22Rv1 (cell line): ENCODE results near the gene SPPL2B.

Source experiments
- H3K27ac ChIP-seq: fragments of 450-650 bp; 2 replicates; pipeline ENCODE4 v1.5.1; 2017
- ZFX ChIP-seq: fragments of 450-650 bp; IDR thresholded peaks from 2 replicates; pipeline ENCODE4 v1.6.1; 2017; ENCODE audit warnings: antibody characterized with exemption, borderline replicate concordance
- TF ChIP-seq, protein P1 (sequence below): fragments of 450-650 bp; IDR thresholded peaks from 2 replicates; pipeline ENCODE4 v1.5.1; 2017; ENCODE audit warnings: mild to moderate bottlenecking

SPPL2B gene

DNA sequence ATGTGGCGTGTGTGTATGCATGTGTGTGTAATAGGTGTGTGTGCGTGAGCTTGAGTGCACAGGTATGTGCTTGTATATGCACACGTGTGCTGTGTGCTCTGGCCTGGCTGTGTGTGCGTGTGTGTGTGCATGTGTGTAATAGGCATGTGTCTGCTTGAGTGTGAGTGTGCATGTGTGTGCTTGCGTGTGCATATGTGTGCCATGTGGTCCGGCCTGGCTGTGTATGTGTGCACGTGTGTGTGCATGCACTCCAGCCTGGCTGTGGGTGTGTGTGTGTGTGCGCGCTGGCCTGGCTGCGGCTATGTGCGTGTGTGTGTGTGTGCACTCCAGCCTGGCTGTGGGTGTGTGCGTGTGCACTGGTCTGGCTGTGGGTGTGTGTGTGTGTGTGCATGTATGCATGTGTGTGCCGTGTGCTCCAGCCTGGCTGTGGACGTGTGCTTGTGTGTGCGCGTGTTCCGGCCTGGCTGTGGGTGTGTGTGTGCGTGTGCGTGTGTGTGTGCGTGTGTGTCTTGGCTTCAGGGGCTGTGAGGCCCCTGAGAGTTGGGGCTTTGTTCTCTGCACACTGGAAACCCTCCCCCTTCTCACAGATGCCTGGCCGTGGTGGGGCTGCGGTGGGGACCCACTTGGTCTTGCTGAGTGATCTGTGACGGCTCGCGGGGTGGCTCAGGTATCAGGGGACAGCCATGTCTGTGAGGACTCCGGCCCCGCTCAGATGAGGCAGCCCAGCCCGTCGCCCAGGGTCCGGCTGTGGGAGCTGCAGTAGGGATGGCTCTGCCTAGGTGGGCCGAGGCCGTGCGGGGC is 8.2 kb downstream of the SPPL2B start:
- TF ChIP-seq ZFX, result no peak
- TF ChIP-seq, protein P1, sequence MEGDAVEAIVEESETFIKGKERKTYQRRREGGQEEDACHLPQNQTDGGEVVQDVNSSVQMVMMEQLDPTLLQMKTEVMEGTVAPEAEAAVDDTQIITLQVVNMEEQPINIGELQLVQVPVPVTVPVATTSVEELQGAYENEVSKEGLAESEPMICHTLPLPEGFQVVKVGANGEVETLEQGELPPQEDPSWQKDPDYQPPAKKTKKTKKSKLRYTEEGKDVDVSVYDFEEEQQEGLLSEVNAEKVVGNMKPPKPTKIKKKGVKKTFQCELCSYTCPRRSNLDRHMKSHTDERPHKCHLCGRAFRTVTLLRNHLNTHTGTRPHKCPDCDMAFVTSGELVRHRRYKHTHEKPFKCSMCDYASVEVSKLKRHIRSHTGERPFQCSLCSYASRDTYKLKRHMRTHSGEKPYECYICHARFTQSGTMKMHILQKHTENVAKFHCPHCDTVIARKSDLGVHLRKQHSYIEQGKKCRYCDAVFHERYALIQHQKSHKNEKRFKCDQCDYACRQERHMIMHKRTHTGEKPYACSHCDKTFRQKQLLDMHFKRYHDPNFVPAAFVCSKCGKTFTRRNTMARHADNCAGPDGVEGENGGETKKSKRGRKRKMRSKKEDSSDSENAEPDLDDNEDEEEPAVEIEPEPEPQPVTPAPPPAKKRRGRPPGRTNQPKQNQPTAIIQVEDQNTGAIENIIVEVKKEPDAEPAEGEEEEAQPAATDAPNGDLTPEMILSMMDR, result no peak
- H3K27ac ChIP-seq, result no peak overlapping the region

DNA sequence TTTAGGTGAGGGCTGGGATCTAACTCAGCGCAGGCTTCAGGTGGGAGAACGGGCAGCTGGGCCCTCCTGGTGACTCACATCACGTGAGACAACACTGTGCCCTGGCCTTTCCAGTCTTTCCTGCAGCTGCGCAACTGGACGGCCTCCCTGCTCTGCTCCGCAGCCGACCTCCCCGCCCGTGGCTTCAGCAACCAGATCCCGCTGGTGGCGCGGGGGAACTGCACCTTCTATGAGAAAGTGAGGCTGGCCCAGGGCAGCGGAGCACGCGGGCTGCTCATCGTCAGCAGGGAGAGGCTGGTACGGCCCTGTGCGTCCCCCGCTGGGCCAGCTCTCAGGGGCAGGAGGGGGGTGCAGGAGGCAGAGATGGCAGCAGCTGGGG is 8.8 kb downstream of the SPPL2B start:
- H3K27ac ChIP-seq, result no peak overlapping the region
- TF ChIP-seq, protein P1, result no peak
- no peak for TF ChIP-seq ZFX

DNA sequence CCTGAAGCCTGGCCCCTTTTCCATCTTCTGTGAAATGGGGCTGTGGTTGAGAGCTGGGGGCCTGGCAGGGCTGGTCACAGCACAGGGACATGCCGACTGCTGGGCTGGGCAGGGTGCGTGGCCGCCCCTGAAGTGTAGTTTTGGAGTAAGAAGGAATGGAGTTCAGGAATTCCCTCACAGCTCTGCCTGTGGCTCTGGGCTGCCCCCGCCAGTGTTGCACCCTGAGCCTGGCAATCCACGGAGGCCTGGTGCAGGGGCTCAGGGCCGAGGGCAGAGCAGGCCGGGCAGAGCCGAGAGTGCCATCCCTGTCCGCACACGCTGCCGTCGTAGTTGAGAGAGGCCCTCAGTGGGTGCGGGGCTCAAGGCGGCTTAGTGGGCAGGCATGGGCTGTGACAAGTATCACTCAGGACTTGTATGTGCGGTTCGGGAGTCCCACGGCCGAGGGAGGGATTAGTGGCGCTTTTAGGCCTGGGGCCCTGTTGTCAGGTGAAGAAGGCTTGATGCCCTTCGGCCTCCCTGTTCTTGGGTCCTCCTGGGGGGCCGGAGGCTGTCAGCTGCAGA is 9.7 kb downstream of the SPPL2B start:
- no peak overlapping the region for H3K27ac ChIP-seq
- TF ChIP-seq, protein P1, result no peak
- TF ChIP-seq ZFX, result no peak

DNA sequence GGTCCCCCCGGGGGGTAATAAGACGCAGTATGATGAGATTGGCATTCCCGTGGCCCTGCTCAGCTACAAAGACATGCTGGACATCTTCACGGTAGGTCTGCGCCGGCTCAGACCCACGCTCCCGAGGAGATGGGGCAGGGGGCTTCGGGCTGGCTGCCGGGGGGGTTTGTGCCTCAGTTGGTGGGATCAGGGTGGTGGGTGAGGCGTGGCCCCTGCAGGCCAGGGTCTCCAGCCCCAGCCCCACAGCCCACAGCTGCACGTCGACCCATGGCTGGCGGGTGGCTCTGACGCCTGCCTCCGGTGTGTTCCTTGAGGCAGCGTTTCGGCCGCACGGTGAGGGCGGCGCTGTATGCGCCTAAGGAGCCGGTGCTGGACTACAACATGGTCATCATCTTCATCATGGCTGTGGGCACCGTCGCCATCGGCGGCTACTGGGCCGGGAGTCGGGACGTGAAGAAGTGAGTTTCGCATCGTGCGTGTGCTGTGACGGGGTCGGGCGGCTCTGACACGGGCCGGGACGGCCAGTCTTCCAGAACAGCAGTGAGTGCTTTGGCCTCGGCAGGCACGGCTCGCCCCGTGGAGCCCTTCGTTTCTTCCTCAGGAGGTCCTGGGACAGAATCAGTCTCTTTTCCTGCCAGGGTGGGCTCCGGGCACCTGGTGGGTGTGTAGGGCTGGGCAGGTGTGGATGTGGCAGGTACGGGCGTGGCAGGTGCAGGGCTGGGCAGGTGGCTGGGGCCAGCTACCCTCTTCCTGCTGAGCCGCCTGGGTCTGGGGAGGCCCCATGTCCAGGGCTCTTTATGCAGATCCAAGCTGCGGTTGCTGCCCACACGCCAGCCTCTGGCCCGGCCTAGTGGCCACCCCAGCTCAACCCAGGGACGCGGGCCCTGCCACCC is 10.5 kb downstream of the SPPL2B start:
- no peak overlapping the region for H3K27ac ChIP-seq
- TF ChIP-seq, protein P1, result no peak
- TF ChIP-seq ZFX, result no peak

DNA sequence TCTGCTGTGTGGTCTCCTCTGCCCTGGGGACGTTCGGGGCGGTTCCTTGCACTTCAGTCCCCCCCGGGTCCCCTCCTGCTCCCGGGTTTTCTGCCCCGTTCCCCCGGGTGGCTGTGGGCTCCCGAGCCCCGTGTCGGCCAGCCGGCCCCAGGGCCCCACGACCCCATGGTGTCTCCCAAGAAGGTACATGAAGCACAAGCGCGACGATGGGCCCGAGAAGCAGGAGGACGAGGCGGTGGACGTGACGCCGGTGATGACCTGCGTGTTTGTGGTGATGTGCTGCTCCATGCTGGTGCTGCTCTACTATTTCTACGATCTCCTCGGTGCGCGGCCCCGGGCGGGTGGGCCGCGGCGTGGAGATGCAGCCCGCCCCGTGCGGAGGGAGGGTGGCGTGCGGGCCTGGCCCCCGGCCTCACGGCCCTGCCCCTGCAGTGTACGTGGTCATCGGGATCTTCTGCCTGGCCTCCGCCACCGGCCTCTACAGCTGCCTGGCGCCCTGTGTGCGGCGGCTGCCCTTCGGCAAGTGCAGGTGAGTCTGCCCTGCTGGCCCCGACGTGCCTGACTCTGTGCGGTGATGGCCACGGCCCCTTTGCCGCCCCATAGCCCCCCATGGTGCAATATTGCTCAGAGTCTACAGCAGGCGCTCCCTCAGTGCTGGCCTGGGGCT is 11.3 kb downstream of the SPPL2B start:
- TF ChIP-seq, protein P1, result no peak
- TF ChIP-seq ZFX, result no peak
- H3K27ac ChIP-seq, result no peak overlapping the region

DNA sequence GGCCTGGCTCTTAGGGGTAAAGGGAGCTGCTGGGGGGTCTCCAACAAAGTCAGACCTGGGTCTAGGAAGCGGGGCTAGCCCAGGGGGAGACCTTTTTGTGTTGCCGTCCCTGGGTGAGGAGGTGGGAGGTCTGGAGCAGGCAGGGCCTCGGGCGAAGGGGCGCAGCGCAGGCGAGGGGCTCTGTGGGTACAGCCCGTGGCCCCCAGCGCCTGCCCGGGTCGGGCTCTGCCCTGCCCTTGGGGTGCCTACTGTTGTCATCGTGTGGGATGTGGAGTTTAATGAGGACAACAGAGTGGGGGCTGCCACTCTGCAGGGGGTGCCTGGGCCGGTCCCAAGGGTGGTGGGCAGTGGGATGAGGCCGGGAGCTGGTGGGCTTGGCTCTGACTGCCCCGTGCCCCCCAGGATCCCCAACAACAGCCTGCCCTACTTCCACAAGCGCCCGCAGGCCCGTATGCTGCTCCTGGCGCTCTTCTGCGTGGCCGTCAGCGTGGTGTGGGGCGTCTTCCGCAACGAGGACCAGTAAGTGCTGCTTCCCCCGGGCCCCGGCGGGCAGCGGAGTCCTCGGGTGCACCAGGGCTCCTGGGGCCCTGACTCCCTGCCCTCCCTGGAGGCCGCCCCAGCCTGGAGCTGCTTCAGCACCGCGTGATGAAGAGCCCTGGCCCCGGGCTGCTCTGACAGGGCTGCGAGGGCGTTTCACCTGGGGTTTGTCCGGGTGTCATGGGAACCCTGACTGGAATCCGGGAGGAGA is 12.2 kb downstream of the SPPL2B start:
- TF ChIP-seq, protein P1, result no peak
- no peak for TF ChIP-seq ZFX
- H3K27ac ChIP-seq, result no peak overlapping the region
